Neural crest cell (in vitro differentiated cells): Measurements from ENCODE around the gene NTM. TPM values are rescaled to one million over a fixed set of nuclear protein-coding genes. Genes with fewer than 3 reads are reported as not detected.

Experiments used
- DNase-seq: peaks from one replicate; pipeline ENCODE4 v3.0.0; 2021; ENCODE audit warnings: low read depth, mixed read lengths, low spot score
- H3K27ac Mint-ChIP-seq: one replicate; pipeline ENCODE4 v1.8.0; 2021; ENCODE audit warnings: mild to moderate bottlenecking, mixed read lengths; ENCODE audit not compliant: unreplicated experiment
- H3K27me3 Mint-ChIP-seq: 2 replicates; pipeline ENCODE4 v1.8.0; 2021; ENCODE audit warnings: low read depth, mild to moderate bottlenecking, mixed read lengths
- H3K36me3 Mint-ChIP-seq: 2 replicates; pipeline ENCODE4 v1.8.0; 2021; ENCODE audit warnings: low read depth, mild to moderate bottlenecking, mixed read lengths
- H3K4me1 Mint-ChIP-seq: 2 replicates; pipeline ENCODE4 v1.8.0; 2021; ENCODE audit warnings: mixed read lengths
- H3K4me3 Mint-ChIP-seq: one replicate; pipeline ENCODE4 v1.8.0; 2021; ENCODE audit warnings: mild to moderate bottlenecking, mixed read lengths
- H3K9me3 Mint-ChIP-seq: 2 replicates; pipeline ENCODE4 v1.8.0; 2021; ENCODE audit warnings: mixed read lengths
- CTCF ChIP-seq: fragments of 200-600 bp; sonication (generic); conservative IDR thresholded peaks from 2 replicates; pipeline ENCODE4 v1.5.0; 2021; ENCODE audit warnings: antibody characterized with exemption, mild to moderate bottlenecking
- total RNA-seq: library from RNA; stranded (reverse); gene quantifications from 2 replicates; pipeline ENCODE4 v1.2.1, GENCODE V29; 2021

NTM gene
- total RNA-seq, 1 donor from 2014 or later: 11.3 TPM

GRCh38 chr11:132288036-132288435 is 917.6 kb downstream of the NTM start:
- Mint-ChIP-seq H3K4me3 (no peak overlapping the region), H3K27ac (no peak overlapping the region), H3K36me3 (no peaks in the 10 kb centered on the region), H3K4me1 (peaks cover 5% of the 10 kb centered on the region), H3K27me3 (no peaks in the 10 kb centered on the region), H3K9me3 (no peaks in the 10 kb centered on the region)
- TF ChIP-seq CTCF: no peak
- no peak for DNase-seq

GRCh38 chr11:132289590-132290256 is 919.3 kb downstream of the NTM start:
- no peak overlapping the region for H3K27ac Mint-ChIP-seq
- H3K4me3 Mint-ChIP-seq: no peak overlapping the region
- H3K36me3 Mint-ChIP-seq: no peaks in the 10 kb centered on the region
- DNase-seq: no peak
- H3K9me3 Mint-ChIP-seq: no peaks in the 10 kb centered on the region
- no peaks in the 10 kb centered on the region for H3K27me3 Mint-ChIP-seq
- TF ChIP-seq CTCF: no peak
- peaks cover 5% of the 10 kb centered on the region for H3K4me1 Mint-ChIP-seq

DNA sequence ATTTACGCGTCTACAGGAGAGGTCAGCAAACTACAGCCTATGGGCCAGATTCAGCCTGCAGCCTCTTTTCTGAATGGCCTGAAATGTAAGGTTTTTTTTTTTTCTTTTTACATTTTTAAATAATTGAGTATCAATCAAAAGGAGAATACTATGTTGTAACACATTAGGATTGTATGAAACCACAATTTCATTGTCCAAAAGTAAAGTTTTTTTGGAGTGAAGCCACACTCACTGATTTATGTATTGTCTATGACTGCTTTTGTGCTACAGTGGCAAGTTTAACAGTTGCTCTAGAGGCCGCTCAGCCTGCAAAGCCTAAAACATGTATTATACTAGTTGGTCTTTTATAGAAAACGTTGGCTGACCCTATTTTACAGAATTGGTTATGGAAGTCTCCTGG is 923.2 kb downstream of the NTM start:
- TF ChIP-seq CTCF: no peak
- H3K4me3 Mint-ChIP-seq: no peak overlapping the region
- H3K27me3 Mint-ChIP-seq: no peaks in the 10 kb centered on the region
- H3K36me3 Mint-ChIP-seq: no peaks in the 10 kb centered on the region
- H3K27ac Mint-ChIP-seq: no peak overlapping the region
- DNase-seq: no peak
- H3K9me3 Mint-ChIP-seq: no peaks in the 10 kb centered on the region
- no peaks in the 10 kb centered on the region for H3K4me1 Mint-ChIP-seq

DNA sequence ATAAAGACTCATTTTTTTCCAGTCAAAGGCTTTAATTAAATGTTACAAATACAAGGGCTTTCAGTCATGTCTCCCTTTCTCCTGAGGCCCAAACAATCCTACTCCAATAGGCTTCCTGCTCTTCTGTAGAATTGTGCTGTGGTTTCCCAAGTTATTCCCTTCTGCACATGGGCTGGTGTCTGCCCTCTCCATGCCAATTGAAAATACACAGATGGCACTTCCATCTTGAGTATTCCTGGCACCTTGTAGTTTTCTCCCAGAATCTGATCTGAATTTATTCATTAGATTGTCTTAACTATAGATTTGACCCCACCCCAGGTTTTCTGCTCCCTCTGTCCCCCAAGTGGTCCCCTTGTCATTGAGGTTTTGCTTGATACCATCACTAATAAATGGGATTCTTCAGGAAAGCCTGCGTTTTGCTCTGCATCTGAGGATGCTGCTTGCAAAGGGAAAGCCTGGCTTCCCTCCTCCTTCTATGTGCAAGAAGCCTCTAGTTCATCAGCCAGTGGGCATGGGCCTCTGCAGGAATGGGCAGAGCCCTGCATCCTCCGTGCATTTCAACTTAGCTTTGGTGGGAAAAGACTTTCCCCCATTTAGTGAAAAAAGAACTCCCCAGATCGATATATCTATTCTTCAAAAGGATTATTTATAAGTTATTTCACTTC is 926.7 kb downstream of the NTM start:
- Mint-ChIP-seq H3K27me3 (no peaks in the 10 kb centered on the region), H3K36me3 (no peaks in the 10 kb centered on the region), H3K4me3 (no peak overlapping the region), H3K27ac (no peak overlapping the region), H3K9me3 (no peaks in the 10 kb centered on the region), H3K4me1 (no peaks in the 10 kb centered on the region)
- no peak for DNase-seq
- TF ChIP-seq CTCF: no peak

- no peak for TF ChIP-seq CTCF
- Mint-ChIP-seq H3K4me1 (no peaks in the 10 kb centered on the region), H3K4me3 (no peak overlapping the region), H3K27ac (no peak overlapping the region), H3K9me3 (no peaks in the 10 kb centered on the region), H3K36me3 (no peaks in the 10 kb centered on the region), H3K27me3 (no peaks in the 10 kb centered on the region)
- DNase-seq: no peak
Measured at GRCh38 chr11:132298357-132298756, 927.9 kb downstream of the NTM start.
